GM04504 (cell line): Measurements from ENCODE around the gene MEGF6.

ENCODE experiments used
- DNase-seq: peaks from one replicate; pipeline ENCODE4 v3.0.0-alpha.2; 2012; ENCODE audit warnings: low read depth

Gene MEGF6

GRCh38 chr1:3441880-3442279 is 169.4 kb downstream of the MEGF6 start:
- DNase-seq, result no peak

GRCh38 chr1:3441410-3441847 is 169.9 kb downstream of the MEGF6 start:
- no peak for DNase-seq

GRCh38 chr1:3440711-3441409 is 170.4 kb downstream of the MEGF6 start:
- no peak for DNase-seq

GRCh38 chr1:3440300-3440681 is 171.0 kb downstream of the MEGF6 start:
- no peak for DNase-seq
